NCI-H146 treated with DMSO at 0.1 percent for 48 hours (cell line): ENCODE data around the gene LRP1-AS.

Source experiments
- DNase-seq: peaks from one replicate; lab custom pipeline; 2025; ENCODE audit not compliant: unreplicated experiment; lab: John Stamatoyannopoulos, UW

The LRP1-AS gene

DNA sequence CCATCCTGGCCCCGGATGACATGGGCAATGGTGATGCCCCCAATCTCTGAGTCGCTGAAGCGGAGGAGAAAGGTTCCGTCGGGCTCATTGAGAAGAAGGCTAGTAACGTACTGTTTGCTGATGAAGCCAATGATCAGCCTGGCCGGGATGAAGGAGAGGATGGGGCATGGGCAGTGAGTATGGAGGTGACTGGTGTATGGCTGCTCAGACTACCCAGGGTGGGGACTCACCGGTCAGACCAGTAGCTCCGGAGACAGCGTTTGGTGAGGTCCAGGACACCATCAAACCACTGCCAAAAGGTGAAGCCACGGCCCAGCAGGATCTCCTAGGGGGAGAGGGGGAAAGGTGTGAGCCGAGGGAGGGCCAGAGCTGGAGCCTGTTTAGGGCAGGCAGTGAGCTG is 47.7 kb downstream of the LRP1-AS start:
- DNase-seq: no peak

DNA sequence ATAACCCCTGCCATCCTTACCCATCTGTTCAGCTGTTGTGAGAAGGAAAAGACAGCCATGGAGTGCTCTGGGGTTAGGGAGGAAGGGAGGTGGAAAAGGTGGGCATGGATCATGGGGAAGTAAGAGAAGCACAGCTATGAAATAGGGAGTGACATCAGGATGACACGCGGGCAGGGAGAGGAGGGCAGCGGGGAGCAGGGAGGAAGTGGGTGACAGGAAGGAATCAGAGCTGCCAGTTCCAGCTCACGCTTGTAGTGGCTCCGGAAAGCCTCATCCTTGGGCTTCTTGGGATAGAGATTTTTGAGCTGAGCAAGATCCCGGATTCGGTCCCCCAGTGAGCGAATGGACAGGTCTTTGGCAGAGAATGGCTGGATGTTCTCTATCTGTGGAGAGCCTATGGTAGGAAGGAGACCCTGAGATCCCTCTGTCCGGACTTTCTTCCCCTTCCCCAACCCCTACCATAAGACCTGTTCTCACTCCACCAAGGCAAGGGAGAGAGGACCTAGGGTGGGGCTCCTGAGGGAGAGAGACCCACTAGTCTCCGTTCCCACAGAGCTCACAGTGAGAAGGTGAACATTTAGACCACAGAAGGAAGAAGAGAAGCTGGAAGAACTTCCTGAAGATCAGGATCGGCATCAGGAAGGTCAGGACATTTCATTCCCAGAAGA is 48.2 kb downstream of the LRP1-AS start:
- no peak for DNase-seq

DNA sequence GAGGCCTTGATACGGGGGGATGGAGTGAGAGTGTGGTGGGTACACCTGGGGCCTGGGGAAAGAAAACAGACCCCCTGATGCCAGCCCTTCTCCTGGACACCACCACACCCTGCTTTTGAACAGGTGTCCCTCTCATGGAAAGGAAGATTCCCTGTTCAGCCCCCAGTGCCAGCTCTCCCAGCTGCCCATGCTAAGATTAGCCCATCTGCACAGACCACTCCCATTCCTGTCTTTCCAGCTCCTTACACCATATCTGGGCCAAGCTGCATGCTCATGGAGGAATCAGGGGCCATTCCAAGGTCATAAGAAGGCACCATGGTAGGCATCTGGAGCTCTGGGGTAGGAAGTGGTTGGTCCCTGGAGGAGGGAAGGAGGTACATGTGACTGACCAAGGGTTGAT is 48.9 kb downstream of the LRP1-AS start:
- DNase-seq: no peak

DNA sequence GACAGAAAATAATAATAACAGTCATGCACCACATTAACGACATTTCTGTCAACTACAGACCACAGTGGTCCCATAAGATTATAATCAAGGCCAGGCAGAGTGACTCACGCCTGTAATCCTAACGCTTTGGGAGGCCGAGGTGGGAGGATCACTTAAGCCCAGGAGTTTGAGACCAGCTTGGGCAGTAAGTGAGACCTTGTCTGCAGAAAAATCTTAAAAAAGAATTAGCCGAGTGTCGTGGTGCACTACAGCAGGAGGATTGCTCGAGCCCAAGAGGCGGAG is 49.9 kb downstream of the LRP1-AS start:
- no peak for DNase-seq

DNA sequence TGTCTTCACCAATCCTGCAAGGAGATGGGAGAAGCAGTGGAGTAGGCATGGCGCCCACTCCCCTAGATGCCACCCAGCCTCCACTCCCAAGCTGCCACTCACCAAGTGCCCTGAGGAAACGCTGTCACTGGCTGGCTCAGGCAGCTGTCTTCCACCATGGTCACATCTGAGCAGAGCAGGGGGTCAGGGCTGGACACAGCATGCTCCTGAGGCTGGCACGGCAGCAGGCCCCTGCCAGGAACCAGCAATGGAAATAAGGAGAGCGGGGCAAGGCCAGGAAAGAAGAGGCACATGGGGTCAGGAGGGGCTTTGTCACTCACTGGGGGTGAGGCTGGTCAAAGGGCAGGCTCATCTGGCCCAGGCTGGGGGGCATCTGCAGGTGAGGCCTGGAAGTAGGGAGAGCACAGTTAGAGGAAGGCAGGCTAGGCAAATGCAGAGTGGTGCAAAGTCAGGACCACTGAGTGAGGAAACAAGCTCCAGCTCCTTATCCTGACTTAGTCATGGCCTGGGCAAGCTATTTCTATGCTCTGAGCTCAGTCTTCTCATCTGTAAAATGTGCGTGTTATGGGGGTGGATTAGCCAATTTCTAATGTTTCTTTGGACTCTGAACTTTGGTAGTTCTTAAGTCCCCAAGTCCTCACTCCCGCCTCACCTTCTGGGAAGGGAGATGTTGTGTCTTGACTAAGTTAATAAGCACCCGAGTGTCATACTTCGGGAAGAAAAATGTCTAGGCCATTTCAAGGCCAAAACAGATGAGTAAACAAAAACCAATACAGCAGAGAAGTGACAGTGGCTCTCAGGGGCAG is 50.5 kb downstream of the LRP1-AS start:
- no peak for DNase-seq

DNA sequence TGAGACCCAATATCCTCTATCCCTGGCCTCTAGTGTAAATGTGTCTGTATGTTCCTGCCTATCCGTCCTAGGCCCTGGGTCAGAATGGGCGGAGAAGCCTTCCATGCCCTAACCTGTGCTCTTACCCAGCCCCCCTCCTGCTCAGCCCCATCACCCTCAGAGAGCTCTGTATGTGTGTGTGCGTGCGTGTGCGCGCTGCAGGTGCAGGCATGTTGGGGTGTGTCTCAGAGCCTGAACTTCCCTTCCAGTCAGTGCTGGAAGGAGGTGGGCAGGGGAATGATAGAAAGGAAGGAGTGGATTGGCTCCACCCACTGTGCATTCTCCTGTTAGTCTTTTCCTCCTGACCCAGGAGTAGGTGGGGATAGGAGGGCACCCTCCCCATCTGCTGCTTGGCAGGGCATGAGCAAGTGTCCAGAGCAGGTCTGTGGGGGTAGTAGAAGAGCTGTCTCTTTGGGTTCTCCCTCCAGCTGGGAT is 51.3 kb downstream of the LRP1-AS start:
- no peak for DNase-seq

DNA sequence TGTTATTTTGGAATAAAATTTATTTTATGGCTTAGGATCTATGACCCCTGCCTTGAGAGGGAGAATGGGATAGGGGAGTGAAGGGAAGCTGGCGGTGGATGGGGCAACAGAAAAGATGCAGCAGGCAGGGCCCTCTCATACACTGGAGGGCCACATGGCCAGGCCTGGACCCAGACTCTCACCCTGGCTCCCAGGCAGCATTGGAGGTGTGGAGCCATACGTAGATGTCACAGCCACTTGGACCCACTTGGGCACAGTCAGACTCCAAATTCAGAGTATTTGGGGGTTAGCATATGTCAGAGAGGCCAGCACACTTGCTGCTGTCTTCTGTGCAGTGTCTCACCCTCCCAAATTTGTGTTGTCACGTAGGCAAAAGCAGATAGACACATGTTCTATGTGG is 52.0 kb downstream of the LRP1-AS start:
- no peak for DNase-seq
